GM12865 (cell line): ENCODE measurements around the gene RRBP1.

Experiments used
- DNase-seq: peaks from one replicate; pipeline ENCODE4 v3.0.0; 2010; ENCODE audit warnings: low read depth
- H3K4me3 ChIP-seq: 2 replicates; pipeline ENCODE4 v1.5.1; 2011; ENCODE audit warnings: mild to moderate bottlenecking, low read depth, low read length, control low read depth
- TF ChIP-seq, protein P1 (sequence below): IDR thresholded peaks from 2 replicates; pipeline ENCODE4 v1.5.1; 2011; ENCODE audit warnings: low read length, control low read depth, low read depth, inconsistent platforms; ENCODE audit not compliant: insufficient read depth; ENCODE audit errors: missing control alignments

RRBP1 gene

DNA sequence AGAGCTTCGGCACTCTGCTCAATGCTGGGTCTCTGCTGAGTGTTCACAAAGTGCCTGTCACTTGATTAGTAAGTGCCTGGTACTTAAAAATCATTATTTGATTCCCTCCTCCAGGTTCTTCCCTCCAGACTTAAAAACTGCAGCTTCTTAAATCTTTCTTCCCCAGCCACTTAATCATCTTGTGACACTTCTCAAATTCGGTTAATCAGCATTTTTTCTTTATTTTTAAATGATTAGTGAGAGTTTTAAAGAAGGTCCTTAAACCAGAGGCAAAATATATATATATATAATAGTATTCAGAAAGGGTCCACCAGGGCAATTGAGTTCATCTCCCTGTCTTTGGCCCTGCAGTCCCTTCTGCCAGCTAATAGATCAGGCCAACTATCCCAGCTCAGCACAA, 9.7 kb upstream of the RRBP1 start:
- no peak for DNase-seq
- TF ChIP-seq, protein P1, sequence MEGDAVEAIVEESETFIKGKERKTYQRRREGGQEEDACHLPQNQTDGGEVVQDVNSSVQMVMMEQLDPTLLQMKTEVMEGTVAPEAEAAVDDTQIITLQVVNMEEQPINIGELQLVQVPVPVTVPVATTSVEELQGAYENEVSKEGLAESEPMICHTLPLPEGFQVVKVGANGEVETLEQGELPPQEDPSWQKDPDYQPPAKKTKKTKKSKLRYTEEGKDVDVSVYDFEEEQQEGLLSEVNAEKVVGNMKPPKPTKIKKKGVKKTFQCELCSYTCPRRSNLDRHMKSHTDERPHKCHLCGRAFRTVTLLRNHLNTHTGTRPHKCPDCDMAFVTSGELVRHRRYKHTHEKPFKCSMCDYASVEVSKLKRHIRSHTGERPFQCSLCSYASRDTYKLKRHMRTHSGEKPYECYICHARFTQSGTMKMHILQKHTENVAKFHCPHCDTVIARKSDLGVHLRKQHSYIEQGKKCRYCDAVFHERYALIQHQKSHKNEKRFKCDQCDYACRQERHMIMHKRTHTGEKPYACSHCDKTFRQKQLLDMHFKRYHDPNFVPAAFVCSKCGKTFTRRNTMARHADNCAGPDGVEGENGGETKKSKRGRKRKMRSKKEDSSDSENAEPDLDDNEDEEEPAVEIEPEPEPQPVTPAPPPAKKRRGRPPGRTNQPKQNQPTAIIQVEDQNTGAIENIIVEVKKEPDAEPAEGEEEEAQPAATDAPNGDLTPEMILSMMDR = no peak
- no peak overlapping the region for H3K4me3 ChIP-seq

DNA sequence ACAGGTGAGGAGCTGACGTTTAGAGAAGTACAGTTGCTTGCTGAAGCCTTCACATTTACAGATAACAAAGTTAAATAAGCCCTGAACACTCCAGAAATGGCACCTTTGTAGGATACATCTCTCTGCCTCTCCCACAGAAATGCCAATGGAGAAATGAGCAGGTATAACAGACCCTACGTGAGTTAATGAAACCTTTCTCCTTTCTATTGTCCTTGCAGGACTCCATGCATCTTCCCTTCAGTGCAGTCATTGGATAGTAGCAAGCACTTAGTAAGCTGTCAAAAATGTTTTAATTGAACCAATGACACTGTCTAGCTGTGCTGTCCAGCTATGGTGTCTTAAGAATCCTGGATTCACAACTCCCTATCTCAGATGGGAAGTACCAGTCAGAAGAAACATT, 8.1 kb upstream of the RRBP1 start:
- no peak overlapping the region for H3K4me3 ChIP-seq
- TF ChIP-seq, protein P1 = no peak
- DNase-seq = no peak

DNA sequence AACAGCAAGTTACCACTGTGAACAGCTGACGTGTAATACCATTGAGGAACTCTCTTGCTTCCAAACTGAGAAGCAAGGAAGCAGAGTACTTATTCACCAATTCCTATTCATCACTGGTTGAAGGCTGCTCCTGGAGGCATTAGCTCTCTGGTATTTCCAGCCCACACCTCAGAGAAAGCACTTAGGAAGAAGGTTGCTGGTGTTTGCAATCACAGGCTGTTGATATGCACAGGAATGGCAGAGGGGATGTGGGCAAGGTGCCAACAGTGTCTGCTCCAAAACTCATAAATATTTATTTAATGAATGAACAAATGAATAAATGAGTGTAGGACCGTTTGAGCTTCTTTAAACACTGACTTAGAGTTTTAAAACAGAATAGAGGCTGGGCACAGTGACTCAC, 6.9 kb upstream of the RRBP1 start:
- TF ChIP-seq, protein P1 = no peak
- no peak overlapping the region for H3K4me3 ChIP-seq
- DNase-seq = no peak

DNA sequence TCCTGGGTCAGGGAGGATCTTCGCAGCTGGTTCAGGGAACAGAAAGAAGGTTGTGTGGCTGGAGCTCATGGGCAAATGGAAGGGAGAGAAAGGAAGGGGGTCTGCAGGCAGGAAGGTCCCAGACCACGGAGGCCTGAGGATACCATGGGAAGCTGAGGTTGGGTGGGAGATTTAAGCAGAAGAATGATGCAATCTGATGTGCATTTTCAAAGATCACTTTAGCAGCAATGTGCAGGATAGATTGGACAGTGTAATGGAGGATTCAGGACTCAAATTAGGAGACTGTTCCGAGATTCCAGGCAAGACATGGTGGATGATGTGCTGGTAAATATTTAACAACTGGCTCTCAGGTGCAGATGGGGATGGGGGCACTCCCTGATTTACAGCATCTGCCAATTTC, 5.8 kb upstream of the RRBP1 start:
- TF ChIP-seq, protein P1 = no peak
- DNase-seq = no peak
- no peak overlapping the region for H3K4me3 ChIP-seq

DNA sequence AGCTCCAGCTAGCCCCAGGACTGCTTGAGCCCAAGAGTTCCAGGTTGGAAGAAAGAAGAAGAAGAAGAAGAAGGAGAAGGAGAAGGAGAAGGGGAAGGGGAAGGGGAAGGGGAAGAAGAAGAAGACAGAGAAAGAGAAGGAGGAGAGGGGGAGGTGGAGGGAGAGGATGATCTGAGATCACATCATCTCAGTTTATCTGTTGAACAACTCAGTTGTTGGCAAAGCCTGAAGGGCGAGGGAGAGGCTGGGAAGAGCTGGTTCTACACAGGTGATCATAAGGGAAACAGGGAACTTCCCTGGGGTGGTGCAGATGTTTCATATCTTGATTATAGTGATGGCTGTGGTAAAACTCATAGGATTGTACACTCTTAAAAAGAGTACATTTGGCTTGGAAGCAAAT, 3.1 kb upstream of the RRBP1 start:
- TF ChIP-seq, protein P1 = no peak
- DNase-seq = no peak
- no peak overlapping the region for H3K4me3 ChIP-seq

DNA sequence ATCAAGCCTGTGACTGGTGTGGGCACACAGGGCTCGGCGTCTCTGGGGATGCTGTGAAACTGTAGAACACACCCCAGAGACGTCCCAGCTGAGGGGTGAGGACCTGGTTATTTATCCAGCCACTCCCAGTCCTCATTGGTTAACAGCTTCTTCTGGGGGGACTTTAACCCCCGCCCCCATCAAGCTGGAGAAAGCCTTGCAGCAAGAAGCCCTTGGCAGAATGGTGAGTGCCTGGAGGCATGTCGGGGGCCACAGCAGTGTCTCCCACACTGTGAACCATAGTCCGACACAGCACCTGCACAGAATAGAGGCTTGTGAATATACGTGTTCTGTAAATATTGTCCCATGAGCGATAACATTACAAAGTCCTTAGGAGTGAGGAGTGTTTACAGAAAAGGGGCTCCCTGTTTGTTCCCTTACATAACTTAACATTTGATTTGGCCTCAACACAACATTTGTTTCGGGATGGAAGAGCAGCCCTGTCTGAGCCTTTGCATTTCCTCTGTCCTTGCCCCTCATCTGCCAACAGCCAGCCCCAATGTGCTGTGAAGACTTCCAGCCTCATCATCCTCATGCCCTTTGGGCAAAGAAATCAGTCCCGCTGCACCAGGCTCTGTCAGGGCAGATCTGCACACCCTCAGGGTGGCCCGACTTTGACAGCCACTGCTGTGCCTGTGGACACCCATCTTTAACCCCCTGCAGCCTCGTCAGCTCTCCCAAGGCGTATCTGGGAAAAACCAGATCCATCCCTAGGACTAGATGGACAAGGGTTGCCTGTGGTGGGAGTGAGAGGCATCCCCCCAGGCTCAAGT, 2.2 kb upstream of the RRBP1 start:
- DNase-seq = no peak
- H3K4me3 ChIP-seq = no peak overlapping the region
- TF ChIP-seq, protein P1 = no peak
